IMR-90 (cell line): Measurements from ENCODE around the gene EIF4B. TPM values are rescaled to one million over a fixed set of nuclear protein-coding genes. Genes with fewer than 3 reads are reported as not detected.
A peak's percentile ranks its signal among the peaks of the same experiment; 100 is the strongest.

Experiments
- ATAC-seq: fragments of 200-7000 bp; cut with Tn5 transposase; 2 replicates; pipeline ENCODE4 v1.9.1; 2020; ENCODE audit warnings: low read depth, mild to moderate bottlenecking, moderate library complexity
- BruUV-seq: library from RNA; stranded (reverse); fragments of 400-500 nt; replicated peaks from 2 replicates; lab custom pipeline; 2021; lab: Mats Ljungman, UMichigan
- CTCF ChIA-PET: fragments of 300-600 bp; formaldehyde crosslinking; extraction: SDS; loops from one replicate; lab custom pipeline; 2021; ENCODE audit warnings: antibody characterized with exemption; lab: Yijun Ruan, JAX
- POLR2A ChIA-PET: fragments of 300-600 bp; sonication (Branson Sonifier 250); formaldehyde crosslinking; loops from one replicate; lab custom pipeline; 2022; ENCODE audit warnings: antibody characterized with exemption; ENCODE audit not compliant: unreplicated experiment; lab: Charles Lee
- DNase-seq: peaks from one replicate; pipeline ENCODE4 v3.0.0; 2013
- H2AFZ ChIP-seq: replicated peaks from 2 replicates; pipeline ENCODE3; 2013; ENCODE audit warnings: low read length, mild to moderate bottlenecking; ENCODE audit not compliant: poor library complexity
- H2AK5ac ChIP-seq: 2 replicates; pipeline ENCODE4 v1.6.1; 2013; ENCODE audit warnings: low read depth, low read length, inconsistent platforms
- H2AK9ac ChIP-seq: replicated peaks from 2 replicates; pipeline ENCODE3; 2013; ENCODE audit warnings: mild to moderate bottlenecking, low read depth, low read length, moderate library complexity; ENCODE audit not compliant: poor library complexity
- H2BK120ac ChIP-seq: 2 replicates; pipeline ENCODE4 v1.6.1; 2013; ENCODE audit warnings: low read depth, low read length, inconsistent platforms
- H2BK15ac ChIP-seq: 3 replicates; pipeline ENCODE4 v1.6.1; 2013; ENCODE audit warnings: low read depth, low read length, inconsistent platforms
- H2BK20ac ChIP-seq: 2 replicates; pipeline ENCODE4 v1.6.1; 2013; ENCODE audit warnings: low read depth, mild to moderate bottlenecking, inconsistent platforms, low read length, moderate library complexity
- H2BK5ac ChIP-seq: 2 replicates; pipeline ENCODE4 v1.6.1; 2013; ENCODE audit warnings: mild to moderate bottlenecking, low read depth, low read length, inconsistent platforms; ENCODE audit not compliant: poor library complexity, severe bottlenecking
- H3K14ac ChIP-seq: replicated peaks from 2 replicates; pipeline ENCODE4 v1.6.1; 2013; ENCODE audit warnings: low read depth, low read length, inconsistent platforms
- H3K18ac ChIP-seq: 2 replicates; pipeline ENCODE4 v1.6.1; 2013; ENCODE audit warnings: low read depth, low read length, control low read depth
- H3K23ac ChIP-seq: 2 replicates; pipeline ENCODE4 v1.6.1; 2013; ENCODE audit warnings: low read depth, low read length, inconsistent platforms
- H3K27ac ChIP-seq: 2 replicates; pipeline ENCODE4 v1.5.1; 2013; ENCODE audit warnings: mild to moderate bottlenecking, control low read depth, low read length; ENCODE audit not compliant: insufficient read depth
- H3K27me3 ChIP-seq: 2 replicates; pipeline ENCODE4 v1.6.1; 2013; ENCODE audit warnings: low read length; ENCODE audit not compliant: control insufficient read depth, insufficient read depth
- H3K36me3 ChIP-seq: 2 replicates; pipeline ENCODE4 v1.6.1; 2013; ENCODE audit warnings: low read length, mixed read lengths; ENCODE audit not compliant: control insufficient read depth, insufficient read depth
- H3K4ac ChIP-seq: 2 replicates; pipeline ENCODE4 v1.6.1; 2013; ENCODE audit warnings: low read depth, low read length, inconsistent platforms
- H3K4me1 ChIP-seq: 2 replicates; pipeline ENCODE4 v1.6.1; 2013; ENCODE audit warnings: low read length, mixed read lengths; ENCODE audit not compliant: control insufficient read depth, insufficient read depth
- H3K4me2 ChIP-seq: 2 replicates; pipeline ENCODE4 v1.6.1; 2013; ENCODE audit warnings: low read depth, mild to moderate bottlenecking, control low read depth, low read length, moderate library complexity
- H3K4me3 ChIP-seq: 2 replicates; pipeline ENCODE4 v1.5.1; 2013; ENCODE audit warnings: low read depth, mild to moderate bottlenecking, control low read depth, low read length, moderate library complexity; ENCODE audit not compliant: insufficient read depth
- H3K56ac ChIP-seq: 2 replicates; pipeline ENCODE4 v1.6.1; 2013; ENCODE audit warnings: low read length, inconsistent platforms; ENCODE audit not compliant: insufficient read depth; ENCODE audit errors: extremely low read depth
- H3K79me1 ChIP-seq, 2 experiments: 2 replicates each; pipeline ENCODE4 v1.6.1; 2013; ENCODE audit warnings: low read length in 2 of 2, inconsistent platforms in 1 of 2, low read depth in 1 of 2
- H3K9ac ChIP-seq: 2 replicates; pipeline ENCODE4 v1.6.1; 2013; ENCODE audit warnings: low read depth, low read length, control low read depth
- H3K9me1 ChIP-seq: 2 replicates; pipeline ENCODE4 v1.6.1; 2013; ENCODE audit warnings: low read length, inconsistent platforms; ENCODE audit not compliant: insufficient read depth
- H3K9me3 ChIP-seq: 2 replicates; pipeline ENCODE4 v1.6.1; 2013; ENCODE audit warnings: low read length; ENCODE audit not compliant: control insufficient read depth, insufficient read depth
- H4K20me1 ChIP-seq: 2 replicates; pipeline ENCODE4 v1.6.1; 2013; ENCODE audit warnings: low read length, inconsistent platforms; ENCODE audit not compliant: insufficient read depth
- H4K5ac ChIP-seq: 2 replicates; pipeline ENCODE4 v1.6.1; 2013; ENCODE audit warnings: mild to moderate bottlenecking, low read depth, low read length, control low read depth
- H4K8ac ChIP-seq, 2 experiments: 2 replicates each; pipeline ENCODE4 v1.6.1; 2013; ENCODE audit warnings: low read depth in 2 of 2, low read length in 2 of 2, control low read depth in 1 of 2, inconsistent platforms in 1 of 2
- H4K91ac ChIP-seq: 2 replicates; pipeline ENCODE4 v1.6.1; 2013; ENCODE audit warnings: low read depth, low read length, inconsistent platforms; ENCODE audit not compliant: insufficient read depth
- BHLHE40 ChIP-seq: fragments of 150-350 bp; IDR thresholded peaks from 2 replicates; pipeline ENCODE4 v1.6.1; 2016; ENCODE audit warnings: mild to moderate bottlenecking, low read depth, low read length
- CEBPB ChIP-seq: IDR thresholded peaks from 2 replicates; pipeline ENCODE4 v1.6.1; 2012; ENCODE audit warnings: low read depth, low read length, improper control_type of control experiment
- CTCF ChIP-seq: conservative IDR thresholded peaks from 2 replicates; pipeline ENCODE4 v1.5.1; 2012; ENCODE audit warnings: mild to moderate bottlenecking, low read depth, low read length, improper control_type of control experiment
- SMC3 ChIP-seq: fragments of 150-350 bp; IDR thresholded peaks from 2 replicates; pipeline ENCODE4 v1.6.1; 2016; ENCODE audit warnings: low read depth, mild to moderate bottlenecking, antibody characterized with exemption, low read length, moderate library complexity
- WGBS, 2 experiments: methylation state at CpG; one replicate each; pipeline versions ENCODE4 v1.1.5 to v1.1.7; 2013; ENCODE audit warnings: missing lambda C conversion rate in 2 of 2; ENCODE audit not compliant: insufficient read length in 1 of 2; ENCODE audit errors: extremely low coverage in 2 of 2; 5-methylcytosine and 5-hydroxymethylcytosine counted together
- dilution Hi-C: fragments of 300-500 bp; cut with HindIII; formaldehyde crosslinking; loops from one replicate; pipeline ENCODE4 v1.14.3; 2018; ENCODE audit warnings: low sequenced_read_pairs; ENCODE audit not compliant: unreplicated experiment
- in situ Hi-C: fragments of 300-500 bp; cut with MboI; formaldehyde crosslinking; loops from 3 replicates; pipeline ENCODE4 v1.14.3; 2019; ENCODE audit warnings: low sequenced_read_pairs, inconsistent platforms, mixed read lengths
- intact Hi-C: fragments of 100-400 bp; cut with micrococcal nuclease; formaldehyde crosslinking; loops from 2 replicates; pipeline ENCODE4 v1.10.0; 2022
- polyA plus RNA-seq, 3 experiments: library from polyadenylated mRNA; depleted of rRNA; stranded (reverse); fragments of >200 nt; gene quantifications; 2 replicates each; pipeline ENCODE4 v1.2.3, GENCODE V29; 2012; ENCODE audit warnings: low replicate concordance in 1 of 3
- total RNA-seq: library from RNA; depleted of rRNA; stranded (reverse); fragments of >200 nt; gene quantifications from 2 replicates; pipeline ENCODE4 v1.2.3, GENCODE V29; 2012

The EIF4B gene
- total and polyA plus RNA-seq, 2 of the 4 experiments (the other 2 are of a cell fraction), result 313 to 671 TPM

- intact Hi-C loops, result no loop called here
Observed at GRCh38 chr12:53062011-53062961, 56.0 kb downstream of the EIF4B start.

More at GRCh38 chr12:53062011-53062961, 56.0 kb downstream of the EIF4B start:
- dilution Hi-C loops (no loop called here), in situ Hi-C loops (no loop called here)
- peaks cover 0 to 49% of the 10 kb centered on the region in 2 experiments; a peak in 2 of 4 replicates for H3K79me1 ChIP-seq
- TF ChIP-seq CEBPB (no peak), CTCF (no peak), BHLHE40 (no peak), SMC3 (no peak)
- H2AK9ac ChIP-seq, result no peak overlapping the region
- no peak overlapping the region for H3K14ac ChIP-seq
- no peak overlapping the region for H3K56ac ChIP-seq
- H2BK120ac ChIP-seq, result no peak overlapping the region
- BruUV-seq, result no TSS peak
- ATAC-seq, result no peak
- H4K20me1 ChIP-seq, result peaks cover 9% of the 10 kb centered on the region
- peak overlapping the region; percentile 4; the same call in 1 of the 2 replicates for H3K27ac ChIP-seq
- no peak for DNase-seq
- H4K5ac ChIP-seq, result no peak overlapping the region; the same call in 1 of the 2 replicates
- H3K4me2 ChIP-seq, result no peak overlapping the region
- no peak overlapping the region; the same call in 1 of the 2 replicates for H2AK5ac ChIP-seq
- no peak overlapping the region for H3K9ac ChIP-seq
- H3K4me1 ChIP-seq, result peaks cover 24% of the 10 kb centered on the region
- no peak overlapping the region for H3K18ac ChIP-seq
- no peak overlapping the region for H3K23ac ChIP-seq
- H4K91ac ChIP-seq, result no peak overlapping the region
- peaks cover 78% of the 10 kb centered on the region for H3K36me3 ChIP-seq
- H2BK5ac ChIP-seq, result no peak overlapping the region
- H3K4me3 ChIP-seq, result no peak overlapping the region
- no peak overlapping the region for H2AFZ ChIP-seq
- no peak overlapping the region for H2BK20ac ChIP-seq
- POLR2A ChIA-PET, result interaction anchor here (1.1 to 1.4 kb wide), 2 partner anchors 9 to 11 kb away, joined by 3 read pairs; no protein-coding TSS in a partner anchor
- no peak overlapping the region for H4K8ac ChIP-seq
- no peaks in the 10 kb centered on the region for H3K27me3 ChIP-seq
- H2BK15ac ChIP-seq, result no peak overlapping the region
- no peak overlapping the region for H3K4ac ChIP-seq
- 100% methylated on average over 2 of the region's 20 CpGs; no CpG with 5 or more reads in 1 of the 2 experiments for WGBS, 2 experiments
- peaks cover 5% of the 10 kb centered on the region; the same call in 1 of the 2 replicates for H3K9me1 ChIP-seq
- CTCF ChIA-PET, result interaction anchor here (1.3 to 1.4 kb wide), 2 partner anchors 15 to 39 kb away, joined by 3 read pairs; no protein-coding TSS in a partner anchor
- H3K9me3 ChIP-seq, result no peaks in the 10 kb centered on the region
